Psoas muscle (tissue), 8 donors: ENCODE results near the gene PRR5L. TPM values are rescaled to one million over a fixed set of nuclear protein-coding genes. Genes with fewer than 3 reads are reported as not detected.

Source experiments
- ATAC-seq, 4 donors: fragments of 200-7000 bp; cut with Tn5 transposase; one replicate each; pipeline ENCODE4 v1.9.1; 2020; ENCODE audit warnings: moderate library complexity in 3 of 4, mild to moderate bottlenecking in 2 of 4
- DNase-seq, 2 donors: peaks; one replicate each; pipeline ENCODE4 v3.0.0-alpha.2; 2020
- H3K27ac ChIP-seq: fragments of 200-600 bp; one replicate; pipeline ENCODE4 v1.8.0; 2022
- H3K27me3 ChIP-seq, 3 donors: fragments of 200-600 bp in 1 of 3; one replicate each; pipeline versions ENCODE4 v1.6.1 to v1.8.0; 2013 to 2022; ENCODE audit warnings: low read length in 2 of 3, mild to moderate bottlenecking in 2 of 3, moderate library complexity in 1 of 3; ENCODE audit not compliant: insufficient read depth in 3 of 3
- H3K36me3 ChIP-seq, 2 donors: fragments of 200-600 bp in 1 of 2; one replicate each; pipeline versions ENCODE4 v1.6.1 to v1.8.0; 2013 to 2022; ENCODE audit warnings: low read depth in 1 of 2, mild to moderate bottlenecking in 1 of 2, moderate library complexity in 1 of 2; ENCODE audit not compliant: insufficient read depth in 1 of 2
- H3K4me1 ChIP-seq: fragments of 200-600 bp; one replicate; pipeline ENCODE4 v1.8.0; 2022
- H3K4me3 ChIP-seq: fragments of 200-600 bp; one replicate; pipeline ENCODE4 v1.8.0; 2022; ENCODE audit warnings: mild to moderate bottlenecking
- H3K9me3 ChIP-seq: fragments of 200-600 bp; one replicate; pipeline ENCODE4 v1.8.0; 2022
- WGBS, 3 donors: extraction: QIAGEN DNeasy Blood & Tissue Kit; methylation state at CpG; one replicate each; pipeline versions ENCODE4 v1.1.6 to v1.1.7; 2013; 5-methylcytosine and 5-hydroxymethylcytosine counted together
- intact Hi-C, 2 donors: fragments of 100-400 bp; cut with DNase I; formaldehyde crosslinking; loops; one replicate each; pipeline versions ENCODE4 v1.11.0 to v1.14.2; 2022
- polyA plus RNA-seq, 3 donors: library from polyadenylated mRNA; stranded (reverse); fragments of 200-250 nt; gene quantifications; one replicate each; pipeline ENCODE4 v1.2.3, GENCODE V29; 2013
- total RNA-seq, 4 donors: library from RNA; stranded (reverse); fragmentation: NEBNext Ultra II Directional in 2 of 4; extraction: Animal tissue kit (Norgen Biotek cat#: 25700) in 2 of 4; gene quantifications; one replicate each; pipeline versions ENCODE4 v1.2.1 to v1.2.4, GENCODE V29; 2021 to 2023
- TF ChIP-seq, protein P1 (sequence below): fragments of 200-600 bp; IDR thresholded peaks from one replicate; pipeline ENCODE4 v1.8.0; 2022; ENCODE audit warnings: antibody characterized with exemption
- donor health status: healthy with polysubstance abuse.
- donor health status: DM: no; HTN: no; CAD: no; lungs with moderate emphysema.
- donor health status: Bipolar disorder and iron deficiency.
- donor health status: healthy.
- donor health status: DM: yes; HTN: yes; CAD: no.
- donor health status: DM: no; HTN: no; CAD: no.
- donor health status: DM: no; HTN: no; CAD: no.
- donor health status: DM: yes; HTN: yes; CAD: no.

Gene PRR5L
- total and polyA plus RNA-seq, 7 donors: 0.39 to 2.5 (median 0.86) TPM

- H3K9me3 ChIP-seq: no peaks in the 10 kb centered on the region
- ATAC-seq: no peak
- H3K4me1 ChIP-seq: no peaks in the 10 kb centered on the region
- H3K36me3 ChIP-seq: peaks cover 0 to 3% of the 10 kb centered on the region in 2 donors
- no peak overlapping the region for H3K4me3 ChIP-seq
- WGBS, 3 donors: 87 to 94% (median 91%) methylated on average over 5 of the region's 5 CpGs
- DNase-seq: no peak
- no peaks in the 10 kb centered on the region for H3K27me3 ChIP-seq
- intact Hi-C loops: loop anchor here in 1 of 2 donors (5.0 kb wide), 1 partner anchor 1400 kb away; no protein-coding TSS in a partner anchor
- TF ChIP-seq, protein P1, sequence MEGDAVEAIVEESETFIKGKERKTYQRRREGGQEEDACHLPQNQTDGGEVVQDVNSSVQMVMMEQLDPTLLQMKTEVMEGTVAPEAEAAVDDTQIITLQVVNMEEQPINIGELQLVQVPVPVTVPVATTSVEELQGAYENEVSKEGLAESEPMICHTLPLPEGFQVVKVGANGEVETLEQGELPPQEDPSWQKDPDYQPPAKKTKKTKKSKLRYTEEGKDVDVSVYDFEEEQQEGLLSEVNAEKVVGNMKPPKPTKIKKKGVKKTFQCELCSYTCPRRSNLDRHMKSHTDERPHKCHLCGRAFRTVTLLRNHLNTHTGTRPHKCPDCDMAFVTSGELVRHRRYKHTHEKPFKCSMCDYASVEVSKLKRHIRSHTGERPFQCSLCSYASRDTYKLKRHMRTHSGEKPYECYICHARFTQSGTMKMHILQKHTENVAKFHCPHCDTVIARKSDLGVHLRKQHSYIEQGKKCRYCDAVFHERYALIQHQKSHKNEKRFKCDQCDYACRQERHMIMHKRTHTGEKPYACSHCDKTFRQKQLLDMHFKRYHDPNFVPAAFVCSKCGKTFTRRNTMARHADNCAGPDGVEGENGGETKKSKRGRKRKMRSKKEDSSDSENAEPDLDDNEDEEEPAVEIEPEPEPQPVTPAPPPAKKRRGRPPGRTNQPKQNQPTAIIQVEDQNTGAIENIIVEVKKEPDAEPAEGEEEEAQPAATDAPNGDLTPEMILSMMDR: no peak
- no peak overlapping the region for H3K27ac ChIP-seq
Measured at GRCh38 chr11:36417154-36417553, 121.1 kb downstream of the PRR5L start.

DNA sequence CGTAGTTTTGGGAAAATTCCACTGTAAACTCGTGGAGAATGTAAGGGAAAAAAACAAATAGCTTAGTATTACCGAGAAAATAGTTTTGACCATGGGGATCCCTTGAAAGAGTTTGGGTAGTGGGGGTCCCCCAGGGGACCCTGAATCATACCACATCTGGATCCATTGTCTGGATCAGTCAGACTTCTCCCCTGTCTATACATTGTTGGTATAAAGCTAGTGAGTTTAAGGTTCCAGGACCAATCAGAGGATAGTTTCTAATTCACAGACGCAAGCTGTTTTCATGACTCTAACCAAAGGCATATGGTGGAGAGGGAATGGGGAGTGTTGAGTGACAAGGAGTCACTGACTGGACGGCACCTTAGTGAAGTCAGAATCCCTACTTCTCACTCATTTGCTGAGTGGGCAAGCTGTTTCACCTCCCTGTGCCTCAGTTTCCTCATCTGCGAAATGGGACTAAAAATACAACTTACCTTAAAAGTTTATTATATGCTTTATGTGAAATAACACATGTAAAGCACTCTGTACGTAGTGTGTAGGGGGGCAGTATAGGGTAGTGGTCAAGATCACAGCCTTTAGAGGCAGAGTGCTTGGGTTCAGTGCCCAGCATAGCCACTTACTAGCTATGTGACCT is 123.8 kb downstream of the PRR5L start:
- DNase-seq (no peak), ATAC-seq (no peak)
- Histone ChIP-seq H3K36me3 (peaks cover 0 to 3% of the 10 kb centered on the region in 2 donors), H3K27me3 (no peaks in the 10 kb centered on the region), H3K4me1 (no peaks in the 10 kb centered on the region), H3K9me3 (no peaks in the 10 kb centered on the region), H3K4me3 (no peak overlapping the region), H3K27ac (no peak overlapping the region)
- intact Hi-C loops: loop anchor here in 1 of 2 donors (5.0 kb wide), 1 partner anchor 1397 kb away; no protein-coding TSS in a partner anchor
- TF ChIP-seq, protein P1: no peak
- 77 to 80% (median 79%) methylated on average over 7 of the region's 7 CpGs for WGBS, 3 donors

DNA sequence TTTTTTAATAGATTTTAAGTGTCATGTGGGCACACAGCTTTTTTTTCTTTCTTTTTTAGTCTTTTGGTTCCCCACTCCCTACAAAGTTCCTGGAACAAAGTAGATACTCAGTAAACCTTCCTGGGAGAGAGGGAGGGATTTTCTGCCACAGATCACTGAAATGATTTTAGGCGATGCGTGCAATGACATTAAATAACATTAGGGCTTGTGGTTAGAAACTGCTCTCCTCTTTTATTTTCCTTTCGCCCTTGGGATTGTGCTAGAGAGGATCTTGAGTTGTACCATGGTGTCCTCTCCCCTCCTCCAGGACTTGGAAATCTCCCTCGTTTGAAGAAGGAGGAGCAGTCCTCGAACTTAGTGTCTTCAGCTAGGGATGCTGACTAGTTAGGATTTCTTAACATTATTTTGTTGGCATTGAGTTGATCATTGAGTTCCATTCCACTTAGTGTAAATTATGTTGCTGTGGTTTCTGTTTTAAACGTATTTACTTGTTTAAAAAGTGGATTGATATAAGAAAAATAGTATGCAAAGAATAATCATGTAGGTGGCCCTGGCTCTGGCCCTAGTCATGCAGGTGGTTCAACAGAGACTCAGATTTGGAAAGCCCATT is 125.6 kb downstream of the PRR5L start:
- Histone ChIP-seq H3K9me3 (no peaks in the 10 kb centered on the region), H3K27ac (no peak overlapping the region), H3K36me3 (peaks cover 0 to 3% of the 10 kb centered on the region in 2 donors), H3K4me3 (no peak overlapping the region), H3K4me1 (no peaks in the 10 kb centered on the region), H3K27me3 (no peaks in the 10 kb centered on the region)
- WGBS, 3 donors: 82 to 89% (median 85%) methylated on average over 6 of the region's 6 CpGs
- intact Hi-C loops: no loop called here
- no peak for ATAC-seq
- DNase-seq: no peak
- TF ChIP-seq, protein P1: no peak

GRCh38 chr11:36425561-36426081 is 129.5 kb downstream of the PRR5L start:
- ATAC-seq: peak in 1 of 4 donors; percentile 53
- H3K27me3 ChIP-seq: no peaks in the 10 kb centered on the region
- no peaks in the 10 kb centered on the region for H3K9me3 ChIP-seq
- no peaks in the 10 kb centered on the region for H3K4me1 ChIP-seq
- TF ChIP-seq, protein P1: no peak
- no peak for DNase-seq
- intact Hi-C loops: no loop called here
- H3K36me3 ChIP-seq: no peaks in the 10 kb centered on the region
- no peak overlapping the region for H3K4me3 ChIP-seq
- 49 to 62% (median 61%) methylated on average over 6 of the region's 6 CpGs for WGBS, 3 donors
- H3K27ac ChIP-seq: no peak overlapping the region
